WTC11 (cell line): ENCODE measurements around the gene CCNT1. TPM values are rescaled to one million over a fixed set of nuclear protein-coding genes. Genes with fewer than 3 reads are reported as not detected.
A peak's percentile ranks its signal among the peaks of the same experiment; 100 is the strongest.
"Not testable (repeated sequence)": the region's sequence is repeated elsewhere in the genome, so short reads cannot be mapped to it uniquely, and the experiment has no call there.

Source experiments
- ATAC-seq: fragments of 200-7000 bp; cut with Tn5 transposase; 2 replicates; pipeline ENCODE4 v1.10.0; 2021; ENCODE audit warnings: mild to moderate bottlenecking, moderate library complexity
- CTCF ChIA-PET: fragments of 300-600 bp; sonication (Branson Sonifier 250); formaldehyde crosslinking; loops from one replicate; lab custom pipeline; 2021; ENCODE audit warnings: antibody characterized with exemption; lab: Charles Lee
- POLR2A ChIA-PET: fragments of 350-600 bp; sonication (Branson Sonifier 250); formaldehyde crosslinking; loops from one replicate; lab custom pipeline; 2021; ENCODE audit warnings: antibody characterized with exemption; lab: Charles Lee
- DNase-seq: peaks from one replicate; pipeline ENCODE4 v3.0.0; 2021; ENCODE audit warnings: low spot score
- H3K27ac Mint-ChIP-seq: 2 replicates; pipeline ENCODE4 v1.8.0; 2021; ENCODE audit warnings: mixed read lengths
- H3K27me3 Mint-ChIP-seq: 2 replicates; pipeline ENCODE4 v1.8.0; 2021; ENCODE audit warnings: low read depth, mild to moderate bottlenecking, moderate library complexity, mixed read lengths
- H3K36me3 Mint-ChIP-seq: 2 replicates; pipeline ENCODE4 v1.8.0; 2021; ENCODE audit warnings: mixed read lengths
- H3K4me1 Mint-ChIP-seq: 2 replicates; pipeline ENCODE4 v1.8.0; 2022; ENCODE audit warnings: mixed read lengths
- H3K4me3 Mint-ChIP-seq: 2 replicates; pipeline ENCODE4 v1.8.0; 2021; ENCODE audit warnings: mild to moderate bottlenecking, moderate library complexity, mixed read lengths
- H3K9me3 Mint-ChIP-seq: 2 replicates; pipeline ENCODE4 v1.8.0; 2021; ENCODE audit warnings: mixed read lengths
- ELF4 ChIP-seq: sonication (generic); formaldehyde crosslinking; IDR thresholded peaks from 2 replicates; pipeline ENCODE4 v1.8.1; 2022; ENCODE audit warnings: low read depth, mild to moderate bottlenecking, moderate library complexity, missing genetic modification reagents
- ESRRA ChIP-seq: sonication (generic); formaldehyde crosslinking; IDR thresholded peaks from 2 replicates; pipeline ENCODE4 v1.8.1; 2022; ENCODE audit warnings: mild to moderate bottlenecking, missing genetic modification reagents, borderline replicate concordance
- FOXJ3 ChIP-seq: sonication (generic); formaldehyde crosslinking; IDR thresholded peaks from 2 replicates; pipeline ENCODE4 v1.9.0; 2021; ENCODE audit warnings: missing genetic modification reagents, mild to moderate bottlenecking, borderline replicate concordance
- FOXP1 ChIP-seq: sonication (generic); formaldehyde crosslinking; IDR thresholded peaks from 2 replicates; pipeline ENCODE4 v1.8.0; 2022; ENCODE audit warnings: missing genetic modification reagents, mild to moderate bottlenecking, moderate library complexity, borderline replicate concordance
- JUN ChIP-seq: sonication (generic); formaldehyde crosslinking; IDR thresholded peaks from 2 replicates; pipeline ENCODE4 v1.8.0; 2023; ENCODE audit warnings: mild to moderate bottlenecking, missing genetic modification reagents
- OVOL2 ChIP-seq: fragments of 250-450 bp; sonication (Bioruptor Pico); IDR thresholded peaks from 2 replicates; pipeline ENCODE4 v1.9.0; 2021; ENCODE audit warnings: mild to moderate bottlenecking, borderline replicate concordance
- PRDM15 ChIP-seq: sonication (generic); formaldehyde crosslinking; IDR thresholded peaks from 2 replicates; pipeline ENCODE4 v1.8.0; 2022; ENCODE audit warnings: missing genetic modification reagents
- RELA ChIP-seq: sonication (generic); formaldehyde crosslinking; IDR thresholded peaks from 2 replicates; pipeline ENCODE4 v1.8.1; 2022; ENCODE audit warnings: missing genetic modification reagents, mild to moderate bottlenecking, borderline replicate concordance
- TP53 ChIP-seq: sonication (generic); formaldehyde crosslinking; IDR thresholded peaks from 2 replicates; pipeline ENCODE4 v1.8.1; 2023; ENCODE audit warnings: mild to moderate bottlenecking, missing genetic modification reagents
- USF1 ChIP-seq: sonication (generic); formaldehyde crosslinking; IDR thresholded peaks from 2 replicates; pipeline ENCODE4 v1.8.0; 2022; ENCODE audit warnings: mild to moderate bottlenecking, missing genetic modification reagents
- ZBTB21 ChIP-seq: sonication (generic); formaldehyde crosslinking; IDR thresholded peaks from 2 replicates; pipeline ENCODE4 v1.8.1; 2023; ENCODE audit warnings: mild to moderate bottlenecking, missing genetic modification reagents, borderline replicate concordance
- ZNF532 ChIP-seq: fragments of 250-450 bp; sonication (Bioruptor Pico); IDR thresholded peaks from 2 replicates; pipeline ENCODE4 v1.9.0; 2021; ENCODE audit warnings: mild to moderate bottlenecking, borderline replicate concordance
- total RNA-seq: library from RNA; stranded (reverse); gene quantifications from 3 replicates; pipeline ENCODE4 v1.2.3, GENCODE V29; 2021
- TF ChIP-seq, protein P1 (sequence below): fragments of 250-450 bp; sonication (Bioruptor Pico); IDR thresholded peaks from 2 replicates; pipeline ENCODE4 v1.8.0; 2021; ENCODE audit warnings: mild to moderate bottlenecking

The CCNT1 gene
- total RNA-seq, 1 experiment from 2014 or later, result 42.0 TPM

- H3K9me3 Mint-ChIP-seq, result no peaks in the 10 kb centered on the region
- peaks cover 32% of the 10 kb centered on the region for H3K36me3 Mint-ChIP-seq
- POLR2A ChIA-PET, result interaction anchor here (1.2 to 1.5 kb wide), 3 partner anchors 10 to 182 kb away, joined by 3 to 8 read pairs (median 4); no protein-coding TSS in a partner anchor
- H3K4me1 Mint-ChIP-seq, result peaks cover 18% of the 10 kb centered on the region
- H3K27me3 Mint-ChIP-seq, result no peaks in the 10 kb centered on the region; the same call in 1 of the 2 replicates
- CTCF ChIA-PET, result interaction anchor here (0.8 to 2.2 kb wide), 3 partner anchors 130 to 208 kb away, joined by 3 to 7 read pairs (median 4); no protein-coding TSS in a partner anchor
- TF ChIP-seq OVOL2 (CRISPR knock-in tag), result no peak
- TF ChIP-seq FOXJ3 (CRISPR knock-in tag), result no peak
- no peak for TF ChIP-seq ZNF532 (CRISPR knock-in tag)
- TF ChIP-seq PRDM15 (CRISPR knock-in tag), result no peak
- no peak for TF ChIP-seq RELA (CRISPR knock-in tag)
- TF ChIP-seq ELF4 (CRISPR knock-in tag), result no peak
- no peak for TF ChIP-seq FOXP1 (CRISPR knock-in tag)
- TF ChIP-seq, protein P1, sequence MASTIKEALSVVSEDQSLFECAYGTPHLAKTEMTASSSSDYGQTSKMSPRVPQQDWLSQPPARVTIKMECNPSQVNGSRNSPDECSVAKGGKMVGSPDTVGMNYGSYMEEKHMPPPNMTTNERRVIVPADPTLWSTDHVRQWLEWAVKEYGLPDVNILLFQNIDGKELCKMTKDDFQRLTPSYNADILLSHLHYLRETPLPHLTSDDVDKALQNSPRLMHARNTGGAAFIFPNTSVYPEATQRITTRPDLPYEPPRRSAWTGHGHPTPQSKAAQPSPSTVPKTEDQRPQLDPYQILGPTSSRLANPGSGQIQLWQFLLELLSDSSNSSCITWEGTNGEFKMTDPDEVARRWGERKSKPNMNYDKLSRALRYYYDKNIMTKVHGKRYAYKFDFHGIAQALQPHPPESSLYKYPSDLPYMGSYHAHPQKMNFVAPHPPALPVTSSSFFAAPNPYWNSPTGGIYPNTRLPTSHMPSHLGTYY (CRISPR knock-in tag), result no peak
- no peak for TF ChIP-seq ZBTB21 (CRISPR knock-in tag)
- TF ChIP-seq TP53 (CRISPR knock-in tag), result no peak
- no peak for TF ChIP-seq ESRRA
- no peak for TF ChIP-seq JUN (CRISPR knock-in tag)
- TF ChIP-seq USF1 (CRISPR knock-in tag), result no peak
- ATAC-seq (no peak), DNase-seq (no peak)
- H3K27ac Mint-ChIP-seq, result no peak overlapping the region
- H3K4me3 Mint-ChIP-seq, result peak overlapping the region; percentile 97
Observed at GRCh38 chr12:48682927-48683326, 33.6 kb downstream of the CCNT1 start.

- not testable (repeated sequence) for ATAC-seq, H3K9me3 Mint-ChIP-seq, DNase-seq, H3K27me3 Mint-ChIP-seq
- peak overlapping the region; percentile 97 for H3K4me3 Mint-ChIP-seq
- CTCF ChIA-PET, result interaction anchor here (0.8 to 2.2 kb wide), 3 partner anchors 131 to 208 kb away, joined by 3 to 7 read pairs (median 4); no protein-coding TSS in a partner anchor
- H3K4me1 Mint-ChIP-seq, result peaks cover 18% of the 10 kb centered on the region
- H3K27ac Mint-ChIP-seq, result 0 out of 2 replicates have a peak overlapping the region, but pooled peaks have one; percentile 28
- POLR2A ChIA-PET, result interaction anchor here (0.7 to 1.5 kb wide), 6 partner anchors 9 to 183 kb away, joined by 3 to 8 read pairs (median 3); no protein-coding TSS in a partner anchor
- peaks cover 35% of the 10 kb centered on the region for H3K36me3 Mint-ChIP-seq
Observed at GRCh38 chr12:48682533-48682905, 34.0 kb downstream of the CCNT1 start.
